Spleen (tissue), 11 donors: ENCODE data around the gene RHOT2. TPM values are rescaled to one million over a fixed set of nuclear protein-coding genes. Genes with fewer than 3 reads are reported as not detected.

Source experiments
- DNase-seq: peaks from one replicate; pipeline ENCODE4 v3.0.0-alpha.2; 2020
- H3K27ac ChIP-seq, 8 donors: fragments of 200-600 bp; sonication (generic) in 7 of 8; 1 replicate in 4 of 8; 2 replicates in 4 of 8; pipeline versions ENCODE4 v1.5.0 to v1.8.0; 2016 to 2021; ENCODE audit warnings: inconsistent platforms in 4 of 8, mild to moderate bottlenecking in 4 of 8, moderate library complexity in 1 of 8
- H3K27me3 ChIP-seq, 7 donors: fragments of 200-600 bp; sonication (generic) in 6 of 7; replicated peaks in 1 of 7; 1 replicate in 4 of 7; 2 replicates in 3 of 7; pipeline versions ENCODE4 v1.5.0 to v1.8.0; 2016 to 2021; ENCODE audit warnings: inconsistent platforms in 3 of 7, mild to moderate bottlenecking in 1 of 7
- H3K36me3 ChIP-seq, 6 donors: fragments of 200-600 bp; sonication (generic) in 5 of 6; 1 replicate in 4 of 6; 2 replicates in 2 of 6; pipeline versions ENCODE4 v1.5.0 to v1.8.0; 2016 to 2021; ENCODE audit warnings: inconsistent platforms in 2 of 6
- H3K4me1 ChIP-seq, 6 donors: fragments of 200-600 bp; sonication (generic) in 5 of 6; 1 replicate in 3 of 6; 2 replicates in 3 of 6; pipeline versions ENCODE4 v1.5.0 to v1.8.0; 2016 to 2021; ENCODE audit warnings: inconsistent platforms in 3 of 6
- H3K4me3 ChIP-seq, 8 donors: fragments of 200-600 bp; sonication (generic) in 7 of 8; 1 replicate in 4 of 8; 2 replicates in 4 of 8; pipeline versions ENCODE4 v1.5.0 to v1.8.0; 2016 to 2021; ENCODE audit warnings: inconsistent platforms in 4 of 8, mild to moderate bottlenecking in 4 of 8, moderate library complexity in 2 of 8
- H3K9me3 ChIP-seq, 8 donors: fragments of 200-600 bp; sonication (generic) in 7 of 8; 1 replicate in 4 of 8; 2 replicates in 4 of 8; pipeline versions ENCODE4 v1.5.0 to v1.8.0; 2016 to 2021; ENCODE audit warnings: inconsistent platforms in 4 of 8
- POLR2A ChIP-seq, 3 donors: fragments of 450-650 bp; IDR thresholded peaks; one replicate each; pipeline ENCODE4 v1.5.1; 2017; ENCODE audit warnings: antibody characterized with exemption in 3 of 3, mild to moderate bottlenecking in 1 of 3
- POLR2AphosphoS5 ChIP-seq, 3 donors: sonication (generic); formaldehyde crosslinking; IDR thresholded peaks; one replicate each; pipeline ENCODE4 v1.5.1; 2017; ENCODE audit warnings: antibody characterized with exemption in 3 of 3
- WGBS, 5 donors: extraction: QIAGEN DNeasy Blood & Tissue Kit in 3 of 5; methylation state at CpG; one replicate each; pipeline versions ENCODE4 v1.1.5 to v1.1.7; 2013 to 2018; 5-methylcytosine and 5-hydroxymethylcytosine counted together
- intact Hi-C: fragments of 100-400 bp; cut with DNase I; formaldehyde crosslinking; loops from one replicate; pipeline ENCODE4 v1.15.0; 2023; ENCODE audit warnings: low total_unique reads
- polyA plus RNA-seq, 3 donors: library from polyadenylated mRNA; stranded (reverse); fragments of 200-250 nt; gene quantifications; one replicate each; pipeline ENCODE4 v1.2.1, GENCODE V29; 2013
- total RNA-seq, 7 donors: library from RNA; depleted of rRNA in 3 of 7; stranded (reverse); fragments of >200 nt in 3 of 7; fragmentation: NEBNext Ultra II Directional in 4 of 7; extraction: Animal tissue kit (Norgen Biotek cat#: 25700) in 4 of 7; gene quantifications; one replicate each; pipeline versions ENCODE4 v1.1.0 to v1.2.1, GENCODE V29; 2016 to 2021
- TF ChIP-seq, protein P1 (sequence below), 11 experiments: fragments of 200-600 bp in 7 of 11; fragments of 450-650 bp in 4 of 11; sonication (generic) in 4 of 11; IDR thresholded peaks in 8 of 11; conservative IDR thresholded peaks in 3 of 11; 1 replicate in 7 of 11; 2 replicates in 4 of 11; pipeline versions ENCODE4 v1.4.0 to v1.8.0; 2016 to 2021; ENCODE audit warnings: antibody characterized with exemption in 11 of 11, inconsistent platforms in 4 of 11, mild to moderate bottlenecking in 1 of 11
- donor health status: healthy with polysubstance abuse.
- donor health status: DM: no; HTN: no; CAD: no; lungs with moderate emphysema.
- donor health status: DM: no; HTN: no; CAD: no.
- donor health status: Bipolar disorder and iron deficiency.
- donor health status: healthy.
- donor health status: DM: no; HTN: no; CAD: no.
- donor health status: DM: yes; HTN: yes; CAD: no.

RHOT2 gene
- total and polyA plus RNA-seq, 10 donors: 71.3 to 309 (median 137) TPM

DNA sequence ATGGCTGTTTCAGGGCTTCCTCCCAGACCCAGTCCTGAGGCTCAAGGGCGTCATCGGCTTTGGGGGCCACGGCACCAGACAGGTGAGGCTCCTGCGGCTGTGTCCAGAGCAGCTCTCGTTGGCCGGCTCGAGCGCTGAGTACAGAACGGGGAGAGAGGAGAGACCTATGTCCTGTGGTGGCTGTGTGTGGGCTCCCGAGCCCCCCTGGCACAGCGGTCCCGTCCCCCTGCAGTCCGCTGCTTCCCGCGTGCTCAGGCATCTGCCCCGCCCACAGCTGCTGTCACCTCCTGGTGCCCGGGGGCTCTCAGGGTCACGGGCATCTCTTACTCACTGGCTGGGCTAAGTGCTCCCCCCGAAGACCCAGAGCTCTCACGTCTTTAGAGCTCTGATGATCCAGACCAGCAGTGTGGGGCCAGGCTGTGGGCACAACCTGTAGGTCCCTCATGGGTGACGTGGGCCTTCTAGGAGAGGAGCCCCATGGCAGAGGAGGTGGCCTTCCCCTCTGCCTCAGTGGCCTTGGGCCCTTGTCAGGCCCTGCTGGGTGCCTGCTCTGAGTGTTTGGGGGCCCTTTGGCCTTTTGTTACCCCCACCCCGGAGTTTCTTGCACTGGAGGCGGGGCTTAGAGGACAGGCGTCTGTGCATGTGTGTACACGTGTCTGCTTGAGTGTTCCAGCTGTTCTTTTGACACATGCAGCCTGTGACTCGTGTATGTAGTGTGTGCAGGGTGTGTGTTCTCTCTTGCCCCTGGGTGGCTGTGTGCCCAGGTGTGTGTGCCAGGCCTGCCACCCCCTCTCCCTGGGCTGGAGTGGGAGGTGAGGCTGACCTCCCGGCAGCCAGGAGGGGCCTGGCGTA, 15.3 kb upstream of the RHOT2 start:
- intact Hi-C loops: no loop called here
- no peak overlapping the region for H3K4me3 ChIP-seq
- TF ChIP-seq POLR2A (IDR thresholded peaks at IDR 0.05) (no peak), POLR2AphosphoS5 (IDR thresholded peaks at IDR 0.05) (no peak)
- TF ChIP-seq, protein P1, sequence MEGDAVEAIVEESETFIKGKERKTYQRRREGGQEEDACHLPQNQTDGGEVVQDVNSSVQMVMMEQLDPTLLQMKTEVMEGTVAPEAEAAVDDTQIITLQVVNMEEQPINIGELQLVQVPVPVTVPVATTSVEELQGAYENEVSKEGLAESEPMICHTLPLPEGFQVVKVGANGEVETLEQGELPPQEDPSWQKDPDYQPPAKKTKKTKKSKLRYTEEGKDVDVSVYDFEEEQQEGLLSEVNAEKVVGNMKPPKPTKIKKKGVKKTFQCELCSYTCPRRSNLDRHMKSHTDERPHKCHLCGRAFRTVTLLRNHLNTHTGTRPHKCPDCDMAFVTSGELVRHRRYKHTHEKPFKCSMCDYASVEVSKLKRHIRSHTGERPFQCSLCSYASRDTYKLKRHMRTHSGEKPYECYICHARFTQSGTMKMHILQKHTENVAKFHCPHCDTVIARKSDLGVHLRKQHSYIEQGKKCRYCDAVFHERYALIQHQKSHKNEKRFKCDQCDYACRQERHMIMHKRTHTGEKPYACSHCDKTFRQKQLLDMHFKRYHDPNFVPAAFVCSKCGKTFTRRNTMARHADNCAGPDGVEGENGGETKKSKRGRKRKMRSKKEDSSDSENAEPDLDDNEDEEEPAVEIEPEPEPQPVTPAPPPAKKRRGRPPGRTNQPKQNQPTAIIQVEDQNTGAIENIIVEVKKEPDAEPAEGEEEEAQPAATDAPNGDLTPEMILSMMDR (IDR thresholded peaks at IDR 0.05 in 8 of 11, conservative IDR thresholded peaks at IDR 0.05 in 3 of 11): no peak
- H3K4me1 ChIP-seq: peaks cover 11 to 34% (median 26%) of the 10 kb centered on the region in 6 donors
- no peak for DNase-seq
- H3K27ac ChIP-seq: no peak overlapping the region
- 82 to 94% (median 90%) methylated on average over 22 to 28 of the region's 28 CpGs for WGBS, 5 donors
- no peaks in the 10 kb centered on the region for H3K27me3 ChIP-seq
- H3K36me3 ChIP-seq: peaks cover 0 to 49% (median 0%) of the 10 kb centered on the region in 6 donors
- no peaks in the 10 kb centered on the region for H3K9me3 ChIP-seq

DNA sequence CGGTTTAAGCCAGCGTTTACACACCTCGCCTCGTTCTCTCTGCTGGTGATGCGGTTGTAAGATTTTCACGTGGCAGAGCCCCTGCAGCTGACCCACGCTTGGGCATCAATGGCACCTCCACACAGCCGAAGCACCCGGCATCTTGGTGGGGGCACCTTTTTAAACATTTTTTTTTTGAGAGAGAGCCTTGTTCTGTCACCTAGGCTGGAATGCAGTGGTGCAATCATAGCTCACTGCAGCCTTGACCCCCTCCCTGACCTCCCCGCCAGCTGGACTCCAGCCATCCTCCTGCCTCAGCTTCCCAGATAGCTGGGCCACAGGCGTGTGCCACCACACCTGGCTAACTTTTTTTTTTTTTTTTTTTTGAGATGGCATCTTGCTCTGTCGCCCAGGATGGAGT, 13.9 kb upstream of the RHOT2 start:
- Histone ChIP-seq H3K27ac (no peak overlapping the region), H3K4me3 (no peak overlapping the region), H3K27me3 (no peaks in the 10 kb centered on the region), H3K36me3 (peaks cover 0 to 60% (median 0%) of the 10 kb centered on the region in 6 donors), H3K9me3 (no peaks in the 10 kb centered on the region), H3K4me1 (peaks cover 0 to 20% (median 12%) of the 10 kb centered on the region in 6 donors)
- intact Hi-C loops: no loop called here
- no peak for DNase-seq
- TF ChIP-seq, protein P1 (IDR thresholded peaks at IDR 0.05 in 8 of 11, conservative IDR thresholded peaks at IDR 0.05 in 3 of 11): no peak
- TF ChIP-seq POLR2AphosphoS5 (IDR thresholded peaks at IDR 0.05): no peak
- no peak for TF ChIP-seq POLR2A (IDR thresholded peaks at IDR 0.05)
- 92 to 95% (median 92%) methylated on average over 12 of the region's 12 CpGs for WGBS, 5 donors

DNA sequence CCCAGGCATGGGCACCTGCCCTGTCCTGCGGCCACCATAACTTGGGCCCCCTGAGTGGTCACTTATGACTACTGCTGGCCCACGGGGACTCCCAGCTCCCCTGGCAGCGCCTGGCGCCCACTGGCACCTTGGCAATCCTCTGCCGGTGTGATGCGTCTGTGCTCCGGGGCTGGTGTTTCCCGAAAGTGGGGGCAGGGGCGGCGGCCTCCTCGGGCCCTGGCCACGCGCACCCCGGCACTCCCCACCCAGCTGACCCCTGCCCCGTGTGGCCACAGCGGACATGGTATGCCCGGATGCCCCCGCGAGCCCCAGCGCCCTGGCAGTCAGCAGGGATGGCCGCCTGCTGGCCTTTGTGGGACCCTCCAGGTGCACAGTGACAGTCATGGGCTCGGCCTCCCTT, 10.4 kb upstream of the RHOT2 start:
- no peak for DNase-seq
- Histone ChIP-seq H3K4me1 (peaks cover 9 to 22% (median 16%) of the 10 kb centered on the region in 6 donors), H3K4me3 (no peak overlapping the region), H3K27me3 (no peaks in the 10 kb centered on the region), H3K27ac (no peak overlapping the region), H3K36me3 (peaks cover 0 to 50% (median 0%) of the 10 kb centered on the region in 6 donors), H3K9me3 (no peaks in the 10 kb centered on the region)
- TF ChIP-seq POLR2AphosphoS5 (IDR thresholded peaks at IDR 0.05) (no peak), POLR2A (IDR thresholded peaks at IDR 0.05) (no peak)
- TF ChIP-seq, protein P1 (IDR thresholded peaks at IDR 0.05 in 8 of 11, conservative IDR thresholded peaks at IDR 0.05 in 3 of 11): no peak
- intact Hi-C loops: no loop called here
- 93 to 98% (median 95%) methylated on average over 4 to 22 of the region's 22 CpGs for WGBS, 5 donors
